ENCODE data around the gene OR4D2. TPM values are rescaled to one million over a fixed set of nuclear protein-coding genes. Genes with fewer than 3 reads are reported as not detected.

OR4D2 gene
- total RNA-seq, 4 donors from 2014 or later = not detected

GRCh38 chr17:58184308-58184985 lies 17.7 kb downstream of the OR4D2 start:
- H3K27me3 ChIP-seq = peaks cover 0 to 23% (median 0%) of the 10 kb centered on the region in 4 donors
- H3K36me3 ChIP-seq = no peaks in the 10 kb centered on the region
- H3K9me3 ChIP-seq = no peaks in the 10 kb centered on the region
- intact Hi-C loops (cut with DNase I) = no loop called here
- peaks cover 5 to 9% (median 6%) of the 10 kb centered on the region in 3 donors for H3K4me1 ChIP-seq
- no peak overlapping the region for H3K4me3 ChIP-seq
- DNase-seq = no peak
- TF ChIP-seq POLR2A (IDR thresholded peaks at IDR 0.05) (no peak), CTCF (IDR thresholded peaks at IDR 0.05) (no peak)
- 0 to 23% methylated on average over 2 to 10 of the region's 10 CpGs for WGBS, 2 donors
- H3K27ac ChIP-seq = no peak overlapping the region

GRCh38 chr17:58184986-58185761 lies 18.4 kb downstream of the OR4D2 start:
- WGBS, 2 donors = 57 to 87% methylated on average over 1 to 5 of the region's 8 CpGs
- intact Hi-C loops (cut with DNase I) = no loop called here
- Histone ChIP-seq H3K9me3 (no peaks in the 10 kb centered on the region), H3K4me3 (no peak overlapping the region), H3K27me3 (peaks cover 0 to 30% (median 0%) of the 10 kb centered on the region in 4 donors), H3K4me1 (peaks cover 9 to 16% (median 11%) of the 10 kb centered on the region in 3 donors), H3K27ac (no peak overlapping the region), H3K36me3 (no peaks in the 10 kb centered on the region)
- TF ChIP-seq CTCF (IDR thresholded peaks at IDR 0.05) = no peak
- no peak for TF ChIP-seq POLR2A (IDR thresholded peaks at IDR 0.05)
- no peak for DNase-seq

GRCh38 chr17:58186591-58186990 lies 19.8 kb downstream of the OR4D2 start:
- no CpG with 5 or more reads among the region's 4 CpGs for WGBS, 2 donors
- intact Hi-C loops (cut with DNase I) = no loop called here
- H3K27me3 ChIP-seq = peaks cover 0 to 43% (median 0%) of the 10 kb centered on the region in 4 donors

GRCh38 chr17:58187063-58187462 lies 20.3 kb downstream of the OR4D2 start:
- intact Hi-C loops (cut with DNase I) = no loop called here
- Histone ChIP-seq H3K27ac (no peak overlapping the region), H3K4me1 (peaks cover 9 to 17% (median 11%) of the 10 kb centered on the region in 3 donors), H3K27me3 (peaks cover 0 to 47% (median 0%) of the 10 kb centered on the region in 4 donors), H3K9me3 (no peaks in the 10 kb centered on the region), H3K36me3 (no peaks in the 10 kb centered on the region), H3K4me3 (no peak overlapping the region)
- WGBS, 2 donors = 84 to 95% methylated on average over 4 to 5 of the region's 6 CpGs
- TF ChIP-seq CTCF (IDR thresholded peaks at IDR 0.05) (no peak), POLR2A (IDR thresholded peaks at IDR 0.05) (no peak)
- DNase-seq = no peak

More at GRCh38 chr17:58186591-58186990, 19.8 kb downstream of the OR4D2 start:
- Histone ChIP-seq H3K9me3 (no peaks in the 10 kb centered on the region), H3K4me1 (peaks cover 9 to 17% (median 11%) of the 10 kb centered on the region in 3 donors), H3K4me3 (no peak overlapping the region), H3K36me3 (no peaks in the 10 kb centered on the region), H3K27ac (no peak overlapping the region)
- no peak for TF ChIP-seq CTCF (IDR thresholded peaks at IDR 0.05)
- TF ChIP-seq POLR2A (IDR thresholded peaks at IDR 0.05) = no peak
- DNase-seq = no peak

- H3K27ac ChIP-seq = no peak overlapping the region
- intact Hi-C loops (cut with DNase I) = no loop called here
- H3K27me3 ChIP-seq = peaks cover 0 to 54% (median 0%) of the 10 kb centered on the region in 4 donors
- no peaks in the 10 kb centered on the region for H3K36me3 ChIP-seq
- H3K9me3 ChIP-seq = no peaks in the 10 kb centered on the region
- no peak for DNase-seq
- H3K4me1 ChIP-seq = peaks cover 9 to 17% (median 11%) of the 10 kb centered on the region in 3 donors
- WGBS, 2 donors = 46 to 60% methylated on average over 6 to 7 of the region's 7 CpGs
- H3K4me3 ChIP-seq = no peak overlapping the region
- no peak for TF ChIP-seq POLR2A (IDR thresholded peaks at IDR 0.05)
- TF ChIP-seq CTCF (IDR thresholded peaks at IDR 0.05) = no peak
Measured at GRCh38 chr17:58187675-58188074, 20.9 kb downstream of the OR4D2 start.
